HG02798 (cell line): ENCODE results near the gene AEN.
A peak's percentile ranks its signal among the peaks of the same experiment; 100 is the strongest.

Experiments
- ATAC-seq: cut with Tn5 transposase; IDR thresholded peaks from one replicate; pipeline ENCODE4 v1.9.1; 2021; ENCODE audit warnings: mild to moderate bottlenecking; ENCODE audit not compliant: unreplicated experiment, poor library complexity

The AEN gene

GRCh38 chr15:88612186-88612796 is 8.8 kb upstream of the AEN start:
- ATAC-seq = no peak

DNA sequence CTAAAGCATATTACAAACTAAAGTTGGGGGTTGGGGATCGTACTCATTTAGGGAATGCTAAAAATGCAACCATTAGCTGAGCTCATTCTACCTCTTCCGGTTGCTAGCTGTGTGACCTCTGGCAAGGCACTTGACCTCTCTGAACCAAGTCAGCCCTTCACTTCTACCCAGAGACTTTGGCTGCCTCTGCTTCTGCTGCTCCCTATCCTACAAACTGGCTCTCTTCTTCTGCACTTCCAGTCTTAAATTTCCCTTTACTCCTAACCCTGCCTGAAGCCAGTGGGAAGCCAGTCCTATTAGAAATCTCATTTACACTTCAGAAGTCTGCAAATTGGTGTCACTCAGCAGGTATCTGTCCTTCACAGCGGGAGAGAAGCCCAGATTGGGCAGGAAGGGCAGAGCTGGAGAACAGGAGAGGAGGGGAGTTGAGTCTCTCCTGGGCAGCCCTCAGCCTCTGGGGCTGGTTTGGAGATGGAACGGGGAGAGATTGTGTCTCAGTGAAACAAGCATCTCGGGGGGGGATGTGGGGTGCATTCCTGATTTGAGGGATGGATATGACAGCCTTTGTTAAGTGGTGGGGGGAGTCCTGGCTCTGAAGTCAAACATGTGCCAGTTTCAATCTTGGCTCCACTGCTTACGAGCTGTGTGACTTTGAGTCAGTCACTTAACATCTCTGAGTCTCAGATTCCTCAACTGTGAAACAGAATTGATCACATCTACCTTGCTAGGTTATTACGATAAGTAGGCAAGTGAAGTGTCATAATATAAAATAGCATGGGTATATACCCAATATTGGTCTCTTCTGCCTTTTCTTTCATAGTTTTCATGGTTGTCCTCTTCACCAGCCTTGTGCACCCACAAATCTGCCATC is 7.8 kb upstream of the AEN start:
- ATAC-seq = no peak

- peak; percentile 60 for ATAC-seq
Measured at GRCh38 chr15:88615303-88616107, 5.6 kb upstream of the AEN start.

DNA sequence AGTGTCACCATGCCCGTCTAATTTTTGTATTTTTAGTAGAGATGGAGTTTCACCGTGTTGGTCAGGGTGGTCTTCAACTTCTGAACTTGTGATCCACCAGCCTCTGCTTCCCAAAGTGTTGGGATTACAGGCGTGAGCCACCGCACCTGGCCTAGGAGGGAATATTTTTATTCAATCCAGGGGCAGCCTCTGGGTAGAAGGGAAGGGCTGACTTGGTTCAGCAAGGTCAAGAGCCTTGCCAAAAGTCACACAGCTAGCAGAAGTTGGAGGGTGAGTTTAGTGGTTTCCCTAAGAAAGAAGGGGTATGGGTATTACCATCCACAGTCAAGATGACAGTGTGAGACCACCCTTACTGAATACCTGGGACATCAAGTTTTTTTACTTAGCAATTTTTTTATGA is 4.9 kb upstream of the AEN start:
- no peak for ATAC-seq

GRCh38 chr15:88617031-88617722 is 4.0 kb upstream of the AEN start:
- no peak for ATAC-seq

GRCh38 chr15:88617790-88618189 is 3.4 kb upstream of the AEN start:
- no peak for ATAC-seq

DNA sequence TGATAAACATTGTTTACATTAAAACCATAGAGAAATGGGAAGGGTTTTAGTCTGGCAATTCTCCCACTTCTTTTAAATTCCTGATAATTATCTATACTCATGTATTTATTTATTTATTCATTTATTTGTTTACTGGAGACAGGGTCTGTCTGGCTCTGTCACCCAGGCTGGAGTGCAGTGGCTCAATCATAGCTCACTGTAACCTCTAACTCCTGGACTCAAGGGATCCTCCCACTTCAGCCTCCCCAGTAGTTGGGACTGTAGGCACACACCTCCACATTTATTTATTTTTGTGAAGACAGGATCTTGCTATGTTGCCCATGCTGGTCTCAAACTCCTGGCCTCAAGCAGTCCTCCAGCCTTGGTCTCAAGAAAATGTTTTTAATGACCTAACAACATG is 2.5 kb upstream of the AEN start:
- no peak for ATAC-seq

DNA sequence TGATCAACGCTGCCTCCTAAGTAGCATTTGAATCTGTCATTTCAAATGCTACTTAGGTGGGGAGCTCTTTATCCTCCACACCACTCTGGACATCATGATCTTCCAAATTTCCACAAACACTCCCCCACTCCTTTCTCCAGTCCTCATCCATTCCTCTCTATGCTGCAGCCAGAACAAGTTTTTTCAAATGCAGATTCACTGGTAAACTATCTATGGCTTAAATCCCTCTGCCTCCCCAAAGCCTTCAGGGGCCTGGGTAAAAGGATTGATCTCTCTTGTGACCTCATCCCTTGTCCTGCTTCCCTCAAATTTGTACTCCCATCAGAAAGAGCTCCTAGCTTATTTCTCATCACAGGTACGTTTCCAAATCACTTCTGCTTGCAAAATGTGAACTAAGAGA is 1.3 kb upstream of the AEN start:
- no peak for ATAC-seq

GRCh38 chr15:88621789-88622604 is 857 bp downstream of the AEN start:
- peak; percentile 30 for ATAC-seq

DNA sequence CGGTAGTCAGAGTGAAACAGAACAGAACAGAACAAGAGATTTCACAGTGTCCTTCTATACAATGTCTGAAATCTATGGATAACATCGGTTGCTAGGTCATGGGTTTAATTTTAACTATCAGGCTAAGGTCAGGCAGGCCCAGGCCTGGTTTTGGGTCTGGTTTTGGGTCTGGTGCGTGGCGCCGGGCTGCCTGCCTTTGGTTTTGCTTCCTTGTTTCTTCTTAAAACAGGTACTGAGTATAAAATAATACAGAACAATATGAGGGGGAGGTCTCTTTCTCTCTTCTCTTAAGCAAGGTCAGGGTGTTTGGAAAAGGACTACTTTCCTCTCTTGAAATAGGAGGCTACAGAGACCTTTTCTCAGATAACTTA is 1.4 kb downstream of the AEN start:
- no peak for ATAC-seq

GRCh38 chr15:88623061-88623460 is 1.9 kb downstream of the AEN start:
- ATAC-seq = peak; percentile 19

DNA sequence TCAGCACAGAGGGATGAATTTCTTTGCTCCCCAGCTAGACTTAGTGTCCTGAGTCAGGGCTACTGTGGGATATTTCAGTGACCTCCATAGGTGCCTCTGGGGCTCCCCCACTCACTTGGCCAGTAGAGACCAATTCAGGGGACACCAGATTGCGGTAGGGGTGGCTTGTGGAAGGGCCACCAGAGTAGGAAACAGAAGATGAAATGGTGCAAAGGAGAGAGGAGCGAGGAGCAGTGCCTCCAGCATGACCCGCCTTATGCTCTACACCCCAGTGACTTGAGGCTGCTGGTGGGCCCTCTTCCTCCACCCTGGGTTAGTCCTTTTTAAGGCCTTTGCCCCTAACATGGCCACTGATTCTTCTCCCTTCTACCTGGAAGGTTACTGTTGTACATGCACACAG is 2.5 kb downstream of the AEN start:
- no peak for ATAC-seq

DNA sequence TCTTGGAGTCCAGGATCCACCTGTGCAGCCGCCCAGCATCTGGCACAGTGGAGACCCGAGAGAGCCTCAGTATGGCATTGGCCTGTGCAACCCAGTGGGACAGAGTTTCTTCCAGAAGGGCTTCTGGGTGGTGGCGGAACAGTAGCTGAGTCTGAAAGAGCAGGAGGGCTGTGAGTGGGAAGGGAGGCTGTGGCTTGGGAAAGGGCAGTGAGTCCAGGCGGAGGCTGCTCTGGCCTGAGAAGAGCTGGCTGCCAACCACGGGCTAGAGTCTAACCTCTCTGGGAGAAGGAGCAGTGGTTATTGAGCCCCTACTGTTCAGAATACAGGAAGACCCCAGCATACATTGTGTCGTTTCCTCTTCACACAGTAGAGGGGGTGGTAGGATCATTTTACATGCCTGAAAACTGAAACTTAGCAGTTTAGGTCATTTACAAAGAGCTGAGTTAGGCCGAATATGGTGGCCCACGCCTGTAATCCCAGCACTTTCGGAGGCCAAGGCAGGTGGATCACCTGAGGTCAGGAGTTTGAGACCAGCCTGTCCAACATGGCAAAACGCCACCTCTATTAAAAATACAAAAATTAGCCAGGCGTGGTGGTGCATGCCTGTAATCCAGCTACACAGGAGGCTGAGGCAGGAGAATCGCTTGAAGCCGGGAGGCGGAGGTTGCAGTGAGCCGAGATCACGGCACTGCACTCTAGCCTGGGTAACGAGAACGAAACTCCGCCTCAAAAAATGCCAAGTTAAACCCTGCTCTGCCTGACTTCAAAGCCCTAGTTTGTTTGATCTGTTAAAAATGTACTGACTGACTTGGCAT is 3.2 kb downstream of the AEN start:
- peak; percentile 31 for ATAC-seq

GRCh38 chr15:88624971-88625490 is 3.9 kb downstream of the AEN start:
- ATAC-seq = no peak

GRCh38 chr15:88625943-88626741 is 5.0 kb downstream of the AEN start:
- ATAC-seq = no peak

- ATAC-seq = peak; percentile 24
Measured at GRCh38 chr15:88627463-88627862, 6.3 kb downstream of the AEN start.

DNA sequence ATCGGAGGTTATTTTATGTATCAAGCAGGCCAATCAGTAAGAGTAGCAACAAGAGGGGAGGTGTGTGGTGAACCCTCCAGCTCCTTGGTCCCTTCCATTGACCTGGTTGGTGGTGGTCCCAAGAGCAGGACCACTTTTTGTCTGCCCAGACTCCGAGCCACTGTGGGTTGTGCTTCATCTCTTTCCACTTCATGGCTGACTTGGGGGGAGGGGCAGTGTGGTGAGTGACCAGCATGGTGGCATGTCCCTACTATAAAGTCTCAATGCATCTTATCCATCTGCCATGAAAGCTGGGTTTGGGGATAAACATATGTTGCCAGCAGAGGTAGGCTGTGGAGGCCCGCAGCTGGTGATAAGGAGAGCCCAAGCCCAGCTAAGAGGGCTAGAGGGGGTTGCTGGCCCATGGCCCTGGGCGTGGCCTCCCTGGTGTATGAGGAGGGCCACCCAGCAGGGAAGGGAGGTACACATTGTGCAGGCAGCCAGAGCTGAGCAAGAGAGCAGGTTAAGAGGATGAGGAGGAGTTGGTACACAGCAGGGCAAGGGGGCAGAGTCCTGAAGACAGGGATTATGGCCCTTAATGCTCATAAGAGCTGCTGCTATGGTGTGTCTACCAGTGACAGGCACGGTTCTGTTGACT is 7.0 kb downstream of the AEN start:
- no peak for ATAC-seq
